Chondrocyte (in vitro differentiated cells): ENCODE measurements around the gene ADIPOR2. TPM values are rescaled to one million over a fixed set of nuclear protein-coding genes. Genes with fewer than 3 reads are reported as not detected.

Source experiments
- DNase-seq: peaks from one replicate; pipeline ENCODE4 v3.0.0; 2021; ENCODE audit warnings: mixed read lengths, low spot score
- H3K27ac Mint-ChIP-seq: one replicate; pipeline ENCODE4 v1.8.0; 2021; ENCODE audit warnings: mild to moderate bottlenecking, moderate library complexity, mixed read lengths; ENCODE audit not compliant: unreplicated experiment
- H3K27me3 Mint-ChIP-seq: 2 replicates; pipeline ENCODE4 v1.8.0; 2021; ENCODE audit warnings: low read depth, mixed read lengths
- H3K36me3 Mint-ChIP-seq: 2 replicates; pipeline ENCODE4 v1.8.0; 2021; ENCODE audit warnings: low read depth, mixed read lengths
- H3K4me1 Mint-ChIP-seq: 2 replicates; pipeline ENCODE4 v1.8.0; 2021; ENCODE audit warnings: low read depth, mild to moderate bottlenecking, mixed read lengths
- H3K4me3 Mint-ChIP-seq: one replicate; pipeline ENCODE4 v1.8.0; 2021; ENCODE audit warnings: mild to moderate bottlenecking, moderate library complexity, mixed read lengths; ENCODE audit not compliant: unreplicated experiment
- H3K9me3 Mint-ChIP-seq: 2 replicates; pipeline ENCODE4 v1.8.0; 2021; ENCODE audit warnings: low read depth, mixed read lengths
- CTCF ChIP-seq: fragments of 200-600 bp; sonication (generic); IDR thresholded peaks from 2 replicates; pipeline ENCODE4 v1.5.0; 2021; ENCODE audit warnings: antibody characterized with exemption, mild to moderate bottlenecking, moderate library complexity
- total RNA-seq: library from RNA; stranded (reverse); gene quantifications from 3 replicates; pipeline ENCODE4 v1.2.1, GENCODE V29; 2021

ADIPOR2 gene
- total RNA-seq, 1 donor from 2014 or later: 35.6 TPM

GRCh38 chr12:1800401-1801302 is 109.8 kb downstream of the ADIPOR2 start:
- no peaks in the 10 kb centered on the region for H3K36me3 Mint-ChIP-seq
- no peak overlapping the region for H3K27ac Mint-ChIP-seq
- peak; percentile 53 for TF ChIP-seq CTCF
- DNase-seq: peak; percentile 89
- H3K4me1 Mint-ChIP-seq: peaks cover 27% of the 10 kb centered on the region
- H3K9me3 Mint-ChIP-seq: no peaks in the 10 kb centered on the region
- no peak overlapping the region for H3K4me3 Mint-ChIP-seq
- H3K27me3 Mint-ChIP-seq: no peaks in the 10 kb centered on the region

- no peaks in the 10 kb centered on the region for H3K9me3 Mint-ChIP-seq
- H3K4me3 Mint-ChIP-seq: no peak overlapping the region
- no peaks in the 10 kb centered on the region for H3K36me3 Mint-ChIP-seq
- H3K27me3 Mint-ChIP-seq: no peaks in the 10 kb centered on the region
- TF ChIP-seq CTCF: no peak
- peak overlapping the region; percentile 27 for H3K27ac Mint-ChIP-seq
- DNase-seq: no peak
- H3K4me1 Mint-ChIP-seq: peaks cover 22% of the 10 kb centered on the region
Measured at GRCh38 chr12:1801303-1801975, 110.6 kb downstream of the ADIPOR2 start.

GRCh38 chr12:1803736-1804135 is 112.9 kb downstream of the ADIPOR2 start:
- TF ChIP-seq CTCF: no peak
- Mint-ChIP-seq H3K36me3 (no peaks in the 10 kb centered on the region), H3K9me3 (no peaks in the 10 kb centered on the region), H3K4me1 (peaks cover 22% of the 10 kb centered on the region), H3K27me3 (no peaks in the 10 kb centered on the region), H3K4me3 (no peak overlapping the region), H3K27ac (no peak overlapping the region)
- DNase-seq: no peak

GRCh38 chr12:1804545-1805332 is 113.9 kb downstream of the ADIPOR2 start:
- peak; percentile 92 for DNase-seq
- H3K4me1 Mint-ChIP-seq: peaks cover 26% of the 10 kb centered on the region
- peak overlapping the region; percentile 75 for H3K27ac Mint-ChIP-seq
- H3K4me3 Mint-ChIP-seq: no peak overlapping the region
- no peaks in the 10 kb centered on the region for H3K9me3 Mint-ChIP-seq
- H3K27me3 Mint-ChIP-seq: no peaks in the 10 kb centered on the region
- no peak for TF ChIP-seq CTCF
- no peaks in the 10 kb centered on the region for H3K36me3 Mint-ChIP-seq
